A549 (cell line): Measurements from ENCODE around the gene CELSR1.

Experiments used
- CBX2 ChIP-seq: fragments of 200-600 bp; sonication (generic); IDR thresholded peaks from 2 replicates; pipeline ENCODE4 v1.6.1; 2016; ENCODE audit warnings: low read depth, mild to moderate bottlenecking, borderline replicate concordance
- MAFK ChIP-seq: fragments of 450-650 bp; IDR thresholded peaks from 2 replicates; pipeline ENCODE4 v1.6.1; 2014; ENCODE audit not compliant: partially characterized antibody
- POLR2A ChIP-seq: IDR thresholded peaks from 2 replicates; pipeline ENCODE4 v1.6.1; 2012; ENCODE audit warnings: mild to moderate bottlenecking, low read length
- RFX5 ChIP-seq: fragments of 450-650 bp; IDR thresholded peaks from 2 replicates; pipeline ENCODE4 v1.7.1; 2014; ENCODE audit warnings: antibody characterized with exemption, mild to moderate bottlenecking, moderate library complexity
- ZFP36 ChIP-seq: fragments of 450-650 bp; IDR thresholded peaks from 2 replicates; pipeline ENCODE4 v1.6.1; 2014; ENCODE audit warnings: borderline replicate concordance; ENCODE audit not compliant: partially characterized antibody
- TF ChIP-seq, protein P1 (sequence below): fragments of >200 bp; sonication (Bioruptor Twin); formaldehyde crosslinking; IDR thresholded peaks from 3 replicates; pipeline ENCODE4 v1.5.1; 2016

DNA sequence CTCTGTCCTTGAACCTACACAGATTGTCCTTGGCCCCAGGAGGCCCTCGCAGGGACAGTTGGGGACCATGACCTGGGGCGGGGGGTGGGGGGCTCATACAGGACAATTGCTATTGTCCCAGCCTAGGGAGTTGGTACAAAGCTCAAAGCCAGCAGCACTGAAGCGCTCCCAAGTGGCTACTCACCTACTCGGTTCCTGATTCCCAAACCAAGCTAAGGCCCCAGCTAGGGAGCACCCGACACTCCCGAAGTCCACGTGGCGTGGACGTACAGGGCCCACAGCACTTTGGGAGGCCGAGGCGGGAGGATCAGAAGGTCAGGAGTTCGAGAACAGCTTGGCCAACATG lies 80.6 kb downstream of the CELSR1 start:
- TF ChIP-seq, protein P1, sequence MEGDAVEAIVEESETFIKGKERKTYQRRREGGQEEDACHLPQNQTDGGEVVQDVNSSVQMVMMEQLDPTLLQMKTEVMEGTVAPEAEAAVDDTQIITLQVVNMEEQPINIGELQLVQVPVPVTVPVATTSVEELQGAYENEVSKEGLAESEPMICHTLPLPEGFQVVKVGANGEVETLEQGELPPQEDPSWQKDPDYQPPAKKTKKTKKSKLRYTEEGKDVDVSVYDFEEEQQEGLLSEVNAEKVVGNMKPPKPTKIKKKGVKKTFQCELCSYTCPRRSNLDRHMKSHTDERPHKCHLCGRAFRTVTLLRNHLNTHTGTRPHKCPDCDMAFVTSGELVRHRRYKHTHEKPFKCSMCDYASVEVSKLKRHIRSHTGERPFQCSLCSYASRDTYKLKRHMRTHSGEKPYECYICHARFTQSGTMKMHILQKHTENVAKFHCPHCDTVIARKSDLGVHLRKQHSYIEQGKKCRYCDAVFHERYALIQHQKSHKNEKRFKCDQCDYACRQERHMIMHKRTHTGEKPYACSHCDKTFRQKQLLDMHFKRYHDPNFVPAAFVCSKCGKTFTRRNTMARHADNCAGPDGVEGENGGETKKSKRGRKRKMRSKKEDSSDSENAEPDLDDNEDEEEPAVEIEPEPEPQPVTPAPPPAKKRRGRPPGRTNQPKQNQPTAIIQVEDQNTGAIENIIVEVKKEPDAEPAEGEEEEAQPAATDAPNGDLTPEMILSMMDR: no peak
- TF ChIP-seq CBX2: no peak
- TF ChIP-seq MAFK: no peak
- no peak for TF ChIP-seq POLR2A
- no peak for TF ChIP-seq ZFP36
- no peak for TF ChIP-seq RFX5
